Fibroblast of lung (primary cell): Measurements from ENCODE around the gene TWF1.

ENCODE experiments used
- CTCF ChIP-seq, 2 donors: IDR thresholded peaks in 1 of 2; conservative IDR thresholded peaks in 1 of 2; 1 replicate in 1 of 2; 2 replicates in 1 of 2; pipeline ENCODE4 v1.5.1; 2011 to 2012; ENCODE audit warnings: low read length in 2 of 2, control low read depth in 1 of 2, inconsistent platforms in 1 of 2, low read depth in 1 of 2, mild to moderate bottlenecking in 1 of 2
- EZH2 ChIP-seq: IDR thresholded peaks from 2 replicates; pipeline ENCODE4 v1.5.1; 2012; ENCODE audit warnings: low read length, control low read depth, mild to moderate bottlenecking; ENCODE audit errors: missing control alignments

GRCh38 chr12:43816168-43816567 is 10.1 kb upstream of the TWF1 start:
- TF ChIP-seq CTCF (conservative IDR thresholded peaks at IDR 0.05 in 1 of 2, IDR thresholded peaks at IDR 0.05 in 1 of 2; ENCODE audit: low read depth in 1 of 2, low read length in 2 of 2) (no peak), EZH2 (no peak)
